OCI-LY7 (cell line): ENCODE measurements around the gene LRRC74A.

Experiments used
- CTCF ChIP-seq: fragments of 200-600 bp; sonication (generic); conservative IDR thresholded peaks from 2 replicates; pipeline ENCODE4 v1.5.1; 2014; ENCODE audit warnings: mild to moderate bottlenecking, antibody characterized with exemption, low read length, moderate library complexity, mixed read lengths
- EZH2phosphoT487 ChIP-seq: fragments of 200-600 bp; sonication (generic); IDR thresholded peaks from 2 replicates; pipeline ENCODE4 v1.6.1; 2018; ENCODE audit warnings: low read depth, borderline replicate concordance, mild to moderate bottlenecking, mixed run types, antibody characterized with exemption, low read length, moderate library complexity, mixed read lengths

- TF ChIP-seq CTCF (no peak), EZH2phosphoT487 (no peak)
These were observed 76.4 kb downstream of the LRRC74A start for GRCh38 chr14:76902591-76902990.
